ENCODE results near the gene DCBLD2.
"Not testable (repeated sequence)": the region's sequence is repeated elsewhere in the genome, so short reads cannot be mapped to it uniquely, and the experiment has no call there.

GRCh38 chr3:98857258-98857657 is 44.2 kb downstream of the DCBLD2 start:
- not testable (repeated sequence) for TF ChIP-seq POLR2A (IDR thresholded peaks at IDR 0.05; ENCODE audit: low read length); GATA1 (IDR thresholded peaks at IDR 0.05; ENCODE audit: low read depth, low read length)

All from erythroblast (primary cell).